ENCODE measurements around the gene GDF10.

The GDF10 gene

GRCh38 chr10:47311932-47312662, 12.1 kb downstream of the GDF10 start (continued):
- TF ChIP-seq HIC1 (tag by site-specific recombination; IDR thresholded peaks at IDR 0.05) (no peak), ZNF416 (tag by site-specific recombination; IDR thresholded peaks at IDR 0.05) (no peak), ZFHX2 (tag by site-specific recombination; conservative IDR thresholded peaks at IDR 0.05) (peak; percentile 66), PRDM2 (tag by site-specific recombination; IDR thresholded peaks at IDR 0.05; ENCODE audit: borderline replicate concordance) (no peak), ZNF830 (tag by site-specific recombination; IDR thresholded peaks at IDR 0.05; ENCODE audit: low read depth) (no peak), FEZF1 (tag by site-specific recombination; IDR thresholded peaks at IDR 0.05) (no peak), ZNF791 (tag by site-specific recombination; IDR thresholded peaks at IDR 0.05) (no peak), ZIC2 (tag by site-specific recombination; IDR thresholded peaks at IDR 0.05) (peak; percentile 53; the same call in 1 of the 2 replicates), ZNF24 (tag by site-specific recombination; IDR thresholded peaks at IDR 0.05) (no peak), INSM2 (tag by site-specific recombination; IDR thresholded peaks at IDR 0.05) (0 out of 2 replicates have a peak, but pooled peaks have one; percentile 64), EGR2 (tag by site-specific recombination; IDR thresholded peaks at IDR 0.05; ENCODE audit: low read depth) (peak; percentile 67), KLF9 (tag by site-specific recombination; IDR thresholded peaks at IDR 0.05; ENCODE audit: low read depth) (no peak), ZNF324 (tag by site-specific recombination; IDR thresholded peaks at IDR 0.05) (no peak), ZBTB17 (tag by site-specific recombination; IDR thresholded peaks at IDR 0.05) (peak; percentile 27; the same call in 1 of the 2 replicates), ZNF394 (tag by site-specific recombination; IDR thresholded peaks at IDR 0.05; ENCODE audit: borderline replicate concordance) (no peak; the same call in 1 of the 2 replicates), ZNF175 (tag by site-specific recombination; IDR thresholded peaks at IDR 0.05) (no peak), MZF1 (tag by site-specific recombination; IDR thresholded peaks at IDR 0.05; ENCODE audit: borderline replicate concordance) (no peak), ZNF704 (tag by site-specific recombination; IDR thresholded peaks at IDR 0.05) (no peak), ZNF362 (tag by site-specific recombination; IDR thresholded peaks at IDR 0.05) (no peak), ZNF501 (tag by site-specific recombination; IDR thresholded peaks at IDR 0.05) (peak; percentile 44; the same call in 1 of the 2 replicates), ZNF354C (tag by site-specific recombination; IDR thresholded peaks at IDR 0.05; ENCODE audit: borderline replicate concordance, low read depth) (no peak), ZNF2 (tag by site-specific recombination; IDR thresholded peaks at IDR 0.05) (peak; percentile 67; the same call in 1 of the 2 replicates), ZNF571 (tag by site-specific recombination; IDR thresholded peaks at IDR 0.05) (no peak), ZXDB (tag by site-specific recombination; IDR thresholded peaks at IDR 0.05) (no peak), ZNF335 (tag by site-specific recombination; conservative IDR thresholded peaks at IDR 0.05) (peak; percentile 69), ZNF174 (tag by site-specific recombination; IDR thresholded peaks at IDR 0.05) (no peak), ZNF654 (tag by site-specific recombination; IDR thresholded peaks at IDR 0.05; ENCODE audit: low read depth) (peak; percentile 90), ZNF23 (tag by site-specific recombination; IDR thresholded peaks at IDR 0.05; ENCODE audit: borderline replicate concordance) (no peak)
